DND-41 (cell line): ENCODE results near the gene GGNBP2.
"Not testable (repeated sequence)": the region's sequence is repeated elsewhere in the genome, so short reads cannot be mapped to it uniquely, and the experiment has no call there.

ENCODE experiments used
- ATAC-seq: fragments of 200-7000 bp; cut with Tn5 transposase; 3 replicates; pipeline ENCODE4 v1.9.1; 2021; ENCODE audit warnings: low read depth; ENCODE audit not compliant: insufficient read depth
- DNase-seq: peaks from one replicate; pipeline ENCODE4 v3.0.0-alpha.2; 2020
- H2AFZ ChIP-seq: 2 replicates; pipeline ENCODE4 v1.6.0; 2012; ENCODE audit warnings: low read depth, low read length
- H3K27ac ChIP-seq: 2 replicates; pipeline ENCODE4 v1.5.1; 2012; ENCODE audit warnings: low read length, inconsistent platforms
- H3K27me3 ChIP-seq: fragments of 200-600 bp; sonication (generic); 2 replicates; pipeline ENCODE4 v1.6.0; 2012; ENCODE audit warnings: low read length, mild to moderate bottlenecking, inconsistent platforms; ENCODE audit not compliant: insufficient read depth, poor library complexity
- H3K36me3 ChIP-seq: 2 replicates; pipeline ENCODE4 v1.5.1; 2012; ENCODE audit warnings: low read length, inconsistent platforms; ENCODE audit not compliant: insufficient read depth
- H3K4me1 ChIP-seq: 2 replicates; pipeline ENCODE4 v1.5.1; 2012; ENCODE audit warnings: mild to moderate bottlenecking, low read length; ENCODE audit not compliant: insufficient read depth
- H3K4me2 ChIP-seq: 2 replicates; pipeline ENCODE4 v1.6.0; 2012; ENCODE audit warnings: mild to moderate bottlenecking, moderate library complexity, low read length, inconsistent platforms; ENCODE audit not compliant: insufficient read depth
- H3K4me3 ChIP-seq, 2 experiments: fragments of 200-600 bp in 1 of 2; shearing (Covaris generic) in 1 of 2; 2 replicates each; pipeline ENCODE4 v1.5.1; 2012 to 2016; ENCODE audit warnings: inconsistent platforms in 2 of 2, low read length in 2 of 2, mild to moderate bottlenecking in 2 of 2, low read depth in 1 of 2, moderate library complexity in 1 of 2
- H3K79me2 ChIP-seq: 2 replicates; pipeline ENCODE4 v1.6.0; 2012; ENCODE audit warnings: low read length, inconsistent platforms; ENCODE audit not compliant: insufficient read depth
- H3K9ac ChIP-seq: 2 replicates; pipeline ENCODE4 v1.6.0; 2012; ENCODE audit warnings: low read depth, mild to moderate bottlenecking, inconsistent platforms, low read length, moderate library complexity
- H3K9me3 ChIP-seq: 2 replicates; pipeline ENCODE4 v1.5.1; 2012; ENCODE audit warnings: low read length, moderate library complexity, mild to moderate bottlenecking, inconsistent platforms; ENCODE audit not compliant: insufficient read depth, severe bottlenecking
- H4K20me1 ChIP-seq: 2 replicates; pipeline ENCODE4 v1.6.0; 2012; ENCODE audit warnings: low read length; ENCODE audit not compliant: insufficient read depth
- EZH2 ChIP-seq: IDR thresholded peaks from 3 replicates; pipeline ENCODE4 v1.6.1; 2012; ENCODE audit warnings: borderline replicate concordance, low read depth, mild to moderate bottlenecking, moderate library complexity, low read length, inconsistent platforms; ENCODE audit not compliant: severe bottlenecking
- TF ChIP-seq, protein P1 (sequence below): IDR thresholded peaks from 2 replicates; pipeline ENCODE4 v1.5.1; 2012; ENCODE audit warnings: borderline replicate concordance, low read length, moderate library complexity, mild to moderate bottlenecking; ENCODE audit not compliant: poor library complexity, severe bottlenecking; ENCODE audit errors: extremely low read depth

The GGNBP2 gene

DNA sequence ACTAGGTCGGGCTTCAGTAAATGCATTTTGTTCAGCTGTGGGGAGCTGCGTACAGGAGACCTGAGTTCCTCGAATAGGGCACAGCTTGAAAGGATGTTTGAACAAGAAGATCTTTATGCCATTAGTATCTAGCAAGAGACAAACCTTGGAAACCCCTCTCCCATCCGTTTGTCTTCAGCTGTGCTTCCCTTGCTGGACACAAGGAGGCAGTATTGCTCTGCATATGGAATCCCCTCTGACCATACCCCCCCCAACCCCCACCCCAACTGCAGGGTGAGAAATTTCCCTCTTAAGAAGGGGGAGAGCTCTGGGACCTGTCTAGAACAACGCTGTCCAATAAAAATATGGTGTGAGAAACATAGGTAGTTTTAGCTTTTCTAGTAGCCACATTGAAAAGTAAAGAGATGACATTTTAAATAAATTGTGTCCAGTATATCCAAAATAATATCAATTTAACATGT is 58.2 kb downstream of the GGNBP2 start:
- peaks cover 13% of the 10 kb centered on the region for H3K36me3 ChIP-seq
- H3K9ac ChIP-seq: peak overlapping the region; percentile 57
- DNase-seq: peak; percentile 82
- peak; percentile 56 for ATAC-seq
- H3K79me2 ChIP-seq: peaks cover 35% of the 10 kb centered on the region
- TF ChIP-seq, protein P1, sequence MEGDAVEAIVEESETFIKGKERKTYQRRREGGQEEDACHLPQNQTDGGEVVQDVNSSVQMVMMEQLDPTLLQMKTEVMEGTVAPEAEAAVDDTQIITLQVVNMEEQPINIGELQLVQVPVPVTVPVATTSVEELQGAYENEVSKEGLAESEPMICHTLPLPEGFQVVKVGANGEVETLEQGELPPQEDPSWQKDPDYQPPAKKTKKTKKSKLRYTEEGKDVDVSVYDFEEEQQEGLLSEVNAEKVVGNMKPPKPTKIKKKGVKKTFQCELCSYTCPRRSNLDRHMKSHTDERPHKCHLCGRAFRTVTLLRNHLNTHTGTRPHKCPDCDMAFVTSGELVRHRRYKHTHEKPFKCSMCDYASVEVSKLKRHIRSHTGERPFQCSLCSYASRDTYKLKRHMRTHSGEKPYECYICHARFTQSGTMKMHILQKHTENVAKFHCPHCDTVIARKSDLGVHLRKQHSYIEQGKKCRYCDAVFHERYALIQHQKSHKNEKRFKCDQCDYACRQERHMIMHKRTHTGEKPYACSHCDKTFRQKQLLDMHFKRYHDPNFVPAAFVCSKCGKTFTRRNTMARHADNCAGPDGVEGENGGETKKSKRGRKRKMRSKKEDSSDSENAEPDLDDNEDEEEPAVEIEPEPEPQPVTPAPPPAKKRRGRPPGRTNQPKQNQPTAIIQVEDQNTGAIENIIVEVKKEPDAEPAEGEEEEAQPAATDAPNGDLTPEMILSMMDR: peak; percentile 87
- TF ChIP-seq EZH2: no peak
- peaks cover 41% of the 10 kb centered on the region for H3K4me1 ChIP-seq
- H3K4me2 ChIP-seq: peak overlapping the region; percentile 98
- H4K20me1 ChIP-seq: peaks cover 18% of the 10 kb centered on the region; the same call in 1 of the 2 replicates
- no peaks in the 10 kb centered on the region for H3K9me3 ChIP-seq
- no peaks in the 10 kb centered on the region for H3K27me3 ChIP-seq
- peak overlapping the region; percentile 63 to 69; a peak in 3 of 4 replicates for H3K4me3 ChIP-seq
- peak overlapping the region; percentile 11; the same call in 1 of the 2 replicates for H3K27ac ChIP-seq
- peak overlapping the region; percentile 95 for H2AFZ ChIP-seq

DNA sequence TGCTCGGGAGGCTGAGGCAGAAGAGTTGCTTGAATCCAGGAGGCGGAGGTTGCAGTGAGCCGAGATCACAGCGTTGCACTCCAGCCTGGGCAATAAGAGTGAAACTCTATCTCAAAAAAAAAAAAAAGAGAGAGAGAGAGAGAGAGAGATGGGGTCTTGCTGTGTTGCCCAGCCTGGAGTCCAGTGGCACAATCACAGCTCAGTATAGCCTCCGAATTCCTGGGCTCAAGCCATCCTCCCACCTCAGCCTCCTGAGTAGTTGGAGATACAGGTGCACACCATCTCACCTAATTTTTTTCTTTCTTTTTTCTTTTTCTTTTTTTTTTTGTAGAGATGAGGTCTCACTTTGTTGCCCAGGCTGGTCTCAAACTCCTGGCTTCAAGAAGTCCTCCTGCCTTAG is 60.3 kb downstream of the GGNBP2 start:
- H2AFZ ChIP-seq, H3K9me3 ChIP-seq, ATAC-seq, H3K27ac ChIP-seq, H3K4me3 ChIP-seq, DNase-seq, H3K4me2 ChIP-seq, H3K27me3 ChIP-seq, H3K9ac ChIP-seq: not testable (repeated sequence)
- Histone ChIP-seq H3K36me3 (peaks cover 13% of the 10 kb centered on the region), H3K79me2 (peaks cover 35% of the 10 kb centered on the region), H3K4me1 (peaks cover 41% of the 10 kb centered on the region), H4K20me1 (peaks cover 24% of the 10 kb centered on the region)

DNA sequence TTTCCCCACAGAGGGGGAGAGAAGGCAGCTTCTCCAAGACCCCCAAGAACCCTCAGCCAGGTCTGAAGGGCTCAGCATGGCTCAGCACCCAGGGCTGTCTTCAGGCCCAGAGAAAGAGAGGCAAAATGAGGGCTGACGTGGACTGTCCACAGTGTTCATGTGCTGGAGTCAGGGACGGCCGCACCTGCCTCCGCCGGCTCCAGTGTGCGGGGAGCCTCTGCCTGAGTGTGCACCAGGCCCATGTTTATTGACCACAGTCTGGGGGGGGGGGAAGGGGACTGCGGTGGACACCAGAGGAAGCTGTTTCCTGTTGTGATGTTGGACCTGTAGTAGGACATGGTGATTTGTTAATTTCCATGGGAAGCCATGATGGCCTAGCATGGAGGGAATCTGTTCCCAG is 63.6 kb downstream of the GGNBP2 start:
- Histone ChIP-seq H3K9ac (no peak overlapping the region), H3K36me3 (peaks cover 13% of the 10 kb centered on the region), H3K27ac (no peak overlapping the region), H3K4me1 (peaks cover 15% of the 10 kb centered on the region; the same call in 1 of the 2 replicates), H3K4me2 (no peak overlapping the region), H3K27me3 (no peaks in the 10 kb centered on the region), H3K9me3 (no peaks in the 10 kb centered on the region), H3K79me2 (peaks cover 20% of the 10 kb centered on the region; the same call in 1 of the 2 replicates), H3K4me3 (no peak overlapping the region), H2AFZ (no peak overlapping the region), H4K20me1 (peaks cover 21% of the 10 kb centered on the region)
- ATAC-seq: no peak
- no peak for TF ChIP-seq EZH2
- TF ChIP-seq, protein P1: no peak
- DNase-seq: no peak

DNA sequence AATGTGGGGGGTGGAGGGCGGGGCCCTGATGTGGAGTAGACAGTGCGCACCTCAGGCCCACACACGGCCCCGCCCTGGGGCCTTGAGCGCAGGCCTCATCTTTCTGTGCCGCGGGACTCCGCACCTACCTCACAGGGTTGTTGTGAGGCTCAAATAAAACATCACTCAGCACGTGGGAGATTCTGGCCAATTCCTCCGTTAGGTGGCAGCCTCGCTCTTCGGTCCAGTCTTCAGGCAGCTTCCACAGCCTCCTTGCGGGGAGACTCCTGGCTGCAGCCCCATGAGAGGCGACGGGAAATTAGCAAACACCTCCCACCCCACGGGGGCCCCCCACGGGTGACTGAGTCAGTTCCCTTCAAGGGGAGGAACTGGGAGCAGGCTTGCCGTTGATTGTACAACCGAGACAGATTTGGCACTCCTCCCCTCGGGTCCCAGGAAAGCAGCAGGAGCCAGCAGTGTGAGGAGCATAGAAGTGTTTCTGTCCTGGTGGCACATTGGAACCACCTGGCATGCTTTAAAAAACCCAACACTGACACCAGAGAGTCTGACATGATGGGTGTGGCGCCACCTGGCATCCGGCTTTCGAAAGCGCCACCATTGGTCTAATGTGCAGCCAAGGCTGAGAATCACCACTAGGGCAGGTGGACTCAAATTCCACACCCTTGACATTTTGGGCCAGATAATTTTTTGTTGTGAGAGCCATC is 64.2 kb downstream of the GGNBP2 start:
- TF ChIP-seq, protein P1: peak; percentile 30
- TF ChIP-seq EZH2: no peak
- ATAC-seq (0 out of 3 replicates have a peak, but pooled peaks have one; percentile 31), DNase-seq (no peak)
- Histone ChIP-seq H3K9me3 (no peaks in the 10 kb centered on the region), H4K20me1 (peaks cover 17% of the 10 kb centered on the region), H3K27me3 (no peaks in the 10 kb centered on the region), H3K27ac (no peak overlapping the region), H3K79me2 (peaks cover 15% of the 10 kb centered on the region; the same call in 1 of the 2 replicates), H3K4me2 (no peak overlapping the region), H2AFZ (no peak overlapping the region), H3K36me3 (peaks cover 10% of the 10 kb centered on the region), H3K4me1 (peaks cover 9% of the 10 kb centered on the region; the same call in 1 of the 2 replicates), H3K4me3 (no peak overlapping the region), H3K9ac (no peak overlapping the region)
